Fibroblast of lung (primary cell): ENCODE measurements around the gene VPS37C.

Experiments used
- EZH2 ChIP-seq: IDR thresholded peaks from 2 replicates; pipeline ENCODE4 v1.5.1; 2012; ENCODE audit warnings: low read length, control low read depth, mild to moderate bottlenecking; ENCODE audit errors: missing control alignments
- TF ChIP-seq, protein P1 (sequence below), 2 donors: IDR thresholded peaks in 1 of 2; conservative IDR thresholded peaks in 1 of 2; 1 replicate in 1 of 2; 2 replicates in 1 of 2; pipeline ENCODE4 v1.5.1; 2011 to 2012; ENCODE audit warnings: low read length in 2 of 2, control low read depth in 1 of 2, inconsistent platforms in 1 of 2, low read depth in 1 of 2, mild to moderate bottlenecking in 1 of 2

DNA sequence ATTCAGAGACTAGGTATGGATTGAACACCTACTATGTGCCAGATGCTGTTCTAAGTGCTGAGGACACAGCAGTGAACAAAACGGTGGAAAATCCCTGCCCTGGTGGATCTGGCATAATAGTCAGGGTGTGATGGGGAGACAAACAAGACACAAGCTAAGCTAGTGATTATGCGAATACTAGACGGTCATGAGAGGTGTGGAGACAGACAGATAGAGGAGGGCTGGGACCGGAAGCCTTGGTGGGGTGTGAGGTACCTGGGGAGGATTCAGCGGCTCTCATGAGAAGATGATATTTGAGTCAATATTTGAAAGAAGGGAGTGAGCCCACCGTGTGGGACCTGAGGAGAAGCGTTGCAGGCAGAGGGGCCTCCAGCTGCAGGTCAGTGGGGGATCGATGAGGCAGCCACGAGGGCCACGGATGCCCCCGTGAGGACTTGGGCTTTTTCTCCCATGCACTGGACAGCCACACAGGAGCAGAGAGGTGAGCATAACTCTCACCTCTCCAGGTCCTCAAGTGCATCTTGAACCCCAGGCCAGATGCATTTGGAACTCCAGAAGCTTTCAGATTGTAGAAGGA is 54.2 kb downstream of the VPS37C start:
- no peak for TF ChIP-seq EZH2
- TF ChIP-seq, protein P1, sequence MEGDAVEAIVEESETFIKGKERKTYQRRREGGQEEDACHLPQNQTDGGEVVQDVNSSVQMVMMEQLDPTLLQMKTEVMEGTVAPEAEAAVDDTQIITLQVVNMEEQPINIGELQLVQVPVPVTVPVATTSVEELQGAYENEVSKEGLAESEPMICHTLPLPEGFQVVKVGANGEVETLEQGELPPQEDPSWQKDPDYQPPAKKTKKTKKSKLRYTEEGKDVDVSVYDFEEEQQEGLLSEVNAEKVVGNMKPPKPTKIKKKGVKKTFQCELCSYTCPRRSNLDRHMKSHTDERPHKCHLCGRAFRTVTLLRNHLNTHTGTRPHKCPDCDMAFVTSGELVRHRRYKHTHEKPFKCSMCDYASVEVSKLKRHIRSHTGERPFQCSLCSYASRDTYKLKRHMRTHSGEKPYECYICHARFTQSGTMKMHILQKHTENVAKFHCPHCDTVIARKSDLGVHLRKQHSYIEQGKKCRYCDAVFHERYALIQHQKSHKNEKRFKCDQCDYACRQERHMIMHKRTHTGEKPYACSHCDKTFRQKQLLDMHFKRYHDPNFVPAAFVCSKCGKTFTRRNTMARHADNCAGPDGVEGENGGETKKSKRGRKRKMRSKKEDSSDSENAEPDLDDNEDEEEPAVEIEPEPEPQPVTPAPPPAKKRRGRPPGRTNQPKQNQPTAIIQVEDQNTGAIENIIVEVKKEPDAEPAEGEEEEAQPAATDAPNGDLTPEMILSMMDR (conservative IDR thresholded peaks at IDR 0.05 in 1 of 2, IDR thresholded peaks at IDR 0.05 in 1 of 2; ENCODE audit: low read depth in 1 of 2, low read length in 2 of 2): no peak
